GM08714 (cell line): ENCODE results near the gene SNTG2.

Experiments
- H3K4me3 ChIP-seq: fragments of 200-500 bp; sonication (Bioruptor generic); 2 replicates; pipeline ENCODE4 v1.5.1; 2014; ENCODE audit warnings: mild to moderate bottlenecking, low read length, inconsistent platforms
- ZNF274 ChIP-seq: IDR thresholded peaks from 2 replicates; pipeline ENCODE4 v1.6.1; 2012; ENCODE audit warnings: mild to moderate bottlenecking, low read depth, low read length

Gene SNTG2

DNA sequence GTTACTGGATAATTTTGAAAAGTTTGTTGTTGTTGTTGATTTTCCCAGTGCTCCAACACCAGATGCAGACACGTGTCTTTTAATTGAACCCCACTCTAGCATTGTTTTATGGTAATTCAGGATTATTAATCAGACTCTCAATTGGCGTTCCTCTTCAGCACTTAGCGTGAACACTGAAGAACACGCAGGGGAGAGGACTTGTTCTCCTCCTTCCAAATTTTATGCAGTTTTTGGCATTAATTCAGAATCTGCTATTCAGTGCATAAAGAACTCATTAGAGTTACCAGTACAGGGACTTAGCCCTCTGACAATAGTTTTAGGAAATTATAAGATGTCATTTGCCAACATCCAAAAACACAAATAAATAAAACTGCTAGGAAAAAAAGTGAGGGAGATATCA lies 75.5 kb downstream of the SNTG2 start:
- TF ChIP-seq ZNF274, result no peak

GRCh38 chr2:1028831-1029230 lies 78.2 kb downstream of the SNTG2 start:
- no peak overlapping the region for H3K4me3 ChIP-seq
- TF ChIP-seq ZNF274, result no peak

More for the DNA sequence above, 75.5 kb downstream of the SNTG2 start:
- H3K4me3 ChIP-seq, result no peak overlapping the region

DNA sequence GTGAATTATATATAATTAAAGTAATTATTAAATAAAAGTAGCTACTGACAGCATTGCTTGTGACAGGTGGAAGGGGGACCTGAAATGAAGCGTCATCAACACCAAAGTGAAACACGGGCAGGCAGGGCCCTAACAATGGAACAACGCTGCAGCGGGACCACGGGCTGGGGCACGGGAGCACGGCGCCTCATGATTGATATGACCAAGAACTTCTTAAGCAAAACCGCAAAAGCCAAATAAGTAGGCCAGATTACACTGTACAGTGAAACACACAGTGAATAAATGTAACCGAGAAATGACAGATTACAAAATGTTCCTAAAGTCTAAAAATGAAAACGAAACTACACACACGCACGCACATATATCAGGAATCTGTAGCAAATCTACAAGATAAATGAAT lies 81.4 kb downstream of the SNTG2 start:
- H3K4me3 ChIP-seq, result no peak overlapping the region
- no peak for TF ChIP-seq ZNF274

GRCh38 chr2:1033069-1033468 lies 82.4 kb downstream of the SNTG2 start:
- H3K4me3 ChIP-seq, result no peak overlapping the region
- no peak for TF ChIP-seq ZNF274

- TF ChIP-seq ZNF274, result no peak
- no peak overlapping the region for H3K4me3 ChIP-seq
Measured at GRCh38 chr2:1037066-1037465, 86.4 kb downstream of the SNTG2 start.

GRCh38 chr2:1039549-1039948 lies 88.9 kb downstream of the SNTG2 start:
- no peak for TF ChIP-seq ZNF274

GRCh38 chr2:1041012-1041805 lies 90.6 kb downstream of the SNTG2 start:
- TF ChIP-seq ZNF274, result no peak
- H3K4me3 ChIP-seq, result no peak overlapping the region

More at GRCh38 chr2:1039549-1039948, 88.9 kb downstream of the SNTG2 start:
- no peak overlapping the region for H3K4me3 ChIP-seq

- no peak for TF ChIP-seq ZNF274
- H3K4me3 ChIP-seq, result no peak overlapping the region
Measured at GRCh38 chr2:1045109-1045508, 94.5 kb downstream of the SNTG2 start.

DNA sequence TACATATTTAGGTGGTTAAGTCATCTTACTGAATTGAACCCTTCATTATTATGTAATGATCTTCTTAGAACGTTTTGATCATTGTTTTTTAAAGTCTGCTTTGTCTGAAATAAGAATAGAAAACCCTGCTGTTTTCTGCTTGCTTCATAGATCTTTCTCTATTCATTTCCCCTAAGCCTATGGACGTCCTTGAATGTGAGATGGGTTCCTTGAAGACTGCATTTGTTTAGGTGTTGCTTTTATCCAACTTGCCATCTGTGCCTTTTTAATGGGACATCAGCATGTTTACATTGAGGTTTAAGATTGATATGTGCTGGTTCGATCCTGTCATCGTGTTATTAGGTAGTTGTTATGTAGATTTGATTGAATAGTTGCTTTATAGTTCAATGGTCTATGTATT lies 95.4 kb downstream of the SNTG2 start:
- no peak overlapping the region for H3K4me3 ChIP-seq
- TF ChIP-seq ZNF274, result no peak

DNA sequence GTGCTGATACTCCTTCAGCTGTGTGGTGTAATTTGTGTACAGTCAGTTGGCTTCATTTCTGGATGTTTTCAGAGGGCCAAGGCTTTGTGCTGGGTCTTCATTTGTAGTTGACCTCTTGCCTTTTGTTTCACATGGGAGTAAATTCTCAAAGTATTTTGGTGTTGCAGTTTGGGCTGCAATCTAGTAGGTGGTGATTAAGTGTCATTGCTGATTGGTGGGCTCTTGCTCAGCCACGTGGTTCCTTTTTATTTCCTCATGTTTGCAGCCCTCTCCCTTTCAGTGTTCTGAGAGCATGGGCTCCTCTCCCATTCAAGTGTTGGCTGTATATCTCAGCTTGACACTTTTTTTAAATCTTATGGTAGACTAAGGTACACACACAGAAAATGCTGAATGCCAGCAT lies 96.8 kb downstream of the SNTG2 start:
- no peak overlapping the region for H3K4me3 ChIP-seq
- TF ChIP-seq ZNF274, result no peak

DNA sequence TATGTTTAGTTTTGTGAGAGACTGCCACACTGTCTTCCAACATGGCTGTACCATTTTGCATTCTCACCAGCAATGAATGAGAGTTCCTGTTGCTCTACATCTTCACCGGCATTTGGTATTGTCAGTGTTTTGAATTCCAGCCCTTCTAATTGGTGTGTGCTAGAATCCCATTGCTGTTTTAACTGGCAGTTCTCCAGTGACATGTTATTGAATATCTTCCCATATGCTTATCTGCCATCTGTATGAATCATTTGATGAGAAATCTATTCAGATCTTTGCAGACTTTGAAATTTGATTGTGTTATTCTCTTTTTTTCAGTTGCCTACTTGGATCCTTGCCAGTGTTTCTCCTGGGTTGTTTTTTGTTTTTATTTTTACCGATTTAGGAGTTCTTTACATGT lies 99.0 kb downstream of the SNTG2 start:
- no peak overlapping the region for H3K4me3 ChIP-seq
- no peak for TF ChIP-seq ZNF274

- no peak overlapping the region for H3K4me3 ChIP-seq
- TF ChIP-seq ZNF274, result no peak
Measured at GRCh38 chr2:1051075-1051474, 100.4 kb downstream of the SNTG2 start.

GRCh38 chr2:1052771-1053191 lies 102.1 kb downstream of the SNTG2 start:
- TF ChIP-seq ZNF274, result no peak

GRCh38 chr2:1053786-1054185 lies 103.1 kb downstream of the SNTG2 start:
- no peak overlapping the region for H3K4me3 ChIP-seq
- TF ChIP-seq ZNF274, result no peak

More at GRCh38 chr2:1052771-1053191, 102.1 kb downstream of the SNTG2 start:
- no peak overlapping the region for H3K4me3 ChIP-seq

DNA sequence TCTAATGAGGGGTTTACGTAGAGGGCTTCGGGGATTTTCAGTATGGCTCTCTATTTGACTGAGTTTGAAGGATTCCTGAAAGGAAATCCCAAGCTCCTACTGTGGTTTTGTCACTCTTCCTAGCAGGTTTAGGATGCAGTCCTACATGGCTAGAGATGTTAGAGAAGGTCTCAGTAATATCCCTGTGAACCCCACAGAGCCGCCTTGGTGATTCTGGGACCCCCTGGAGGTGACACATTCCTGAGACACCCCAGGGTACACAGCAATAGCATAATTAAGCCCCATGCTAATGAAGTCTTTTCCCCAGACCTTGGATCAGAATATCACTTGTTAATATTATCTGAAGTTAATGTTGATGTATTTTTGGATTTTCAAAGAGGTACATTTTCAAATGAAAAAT lies 103.8 kb downstream of the SNTG2 start:
- TF ChIP-seq ZNF274, result no peak

More for the DNA sequence above, 103.8 kb downstream of the SNTG2 start:
- H3K4me3 ChIP-seq, result no peak overlapping the region
